GM12873 (cell line): ENCODE measurements around the gene CXCR6.

Experiments
- CTCF ChIP-seq: IDR thresholded peaks from 2 replicates; pipeline ENCODE4 v1.5.1; 2012; ENCODE audit warnings: low read depth, mild to moderate bottlenecking, moderate library complexity, low read length, control low read depth; ENCODE audit not compliant: insufficient read depth; ENCODE audit errors: missing control alignments

Gene CXCR6

GRCh38 chr3:45990181-45990580 is 46.9 kb downstream of the CXCR6 start:
- no peak for TF ChIP-seq CTCF

DNA sequence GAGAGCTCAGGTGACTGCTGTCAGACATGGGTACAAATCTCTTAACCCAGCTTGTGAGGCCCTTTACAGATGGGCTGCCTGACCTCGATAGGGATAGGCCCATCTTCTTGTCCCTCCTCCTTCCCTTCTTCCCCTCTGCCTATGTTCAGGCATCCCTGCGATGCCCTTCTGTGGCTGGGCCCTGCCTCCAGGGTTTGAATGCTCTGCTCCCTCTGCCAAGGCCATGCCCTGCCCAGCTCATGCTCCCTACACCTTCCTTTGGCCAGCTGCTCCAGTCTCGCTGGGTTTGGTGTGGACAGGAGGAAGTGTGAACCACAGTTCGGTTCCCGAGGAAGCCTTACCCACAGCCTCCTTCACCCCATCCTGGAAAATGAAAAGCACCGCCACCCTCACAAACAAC is 48.1 kb downstream of the CXCR6 start:
- no peak for TF ChIP-seq CTCF

GRCh38 chr3:45992133-45992729 is 49.0 kb downstream of the CXCR6 start:
- TF ChIP-seq CTCF: no peak

DNA sequence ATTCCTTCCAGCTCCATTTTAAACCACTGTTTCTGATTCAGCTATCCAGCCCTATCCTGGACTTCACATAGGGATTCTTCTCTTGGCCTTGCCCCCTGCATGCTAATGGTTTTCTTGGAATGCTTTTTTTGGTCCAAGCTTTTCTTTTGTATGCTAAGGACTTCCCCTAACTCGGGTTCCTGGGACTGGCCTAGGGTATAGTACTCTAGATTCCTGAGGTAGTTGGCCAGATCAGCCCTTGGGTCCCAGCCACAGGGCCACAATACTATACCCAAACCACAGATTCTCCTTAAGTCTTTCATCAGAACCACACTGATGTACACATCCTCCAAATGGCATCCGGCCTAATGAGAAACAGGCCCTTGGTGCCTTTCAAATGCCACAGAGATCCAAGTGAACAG is 49.6 kb downstream of the CXCR6 start:
- TF ChIP-seq CTCF: no peak

GRCh38 chr3:45993421-45994027 is 50.3 kb downstream of the CXCR6 start:
- TF ChIP-seq CTCF: no peak

DNA sequence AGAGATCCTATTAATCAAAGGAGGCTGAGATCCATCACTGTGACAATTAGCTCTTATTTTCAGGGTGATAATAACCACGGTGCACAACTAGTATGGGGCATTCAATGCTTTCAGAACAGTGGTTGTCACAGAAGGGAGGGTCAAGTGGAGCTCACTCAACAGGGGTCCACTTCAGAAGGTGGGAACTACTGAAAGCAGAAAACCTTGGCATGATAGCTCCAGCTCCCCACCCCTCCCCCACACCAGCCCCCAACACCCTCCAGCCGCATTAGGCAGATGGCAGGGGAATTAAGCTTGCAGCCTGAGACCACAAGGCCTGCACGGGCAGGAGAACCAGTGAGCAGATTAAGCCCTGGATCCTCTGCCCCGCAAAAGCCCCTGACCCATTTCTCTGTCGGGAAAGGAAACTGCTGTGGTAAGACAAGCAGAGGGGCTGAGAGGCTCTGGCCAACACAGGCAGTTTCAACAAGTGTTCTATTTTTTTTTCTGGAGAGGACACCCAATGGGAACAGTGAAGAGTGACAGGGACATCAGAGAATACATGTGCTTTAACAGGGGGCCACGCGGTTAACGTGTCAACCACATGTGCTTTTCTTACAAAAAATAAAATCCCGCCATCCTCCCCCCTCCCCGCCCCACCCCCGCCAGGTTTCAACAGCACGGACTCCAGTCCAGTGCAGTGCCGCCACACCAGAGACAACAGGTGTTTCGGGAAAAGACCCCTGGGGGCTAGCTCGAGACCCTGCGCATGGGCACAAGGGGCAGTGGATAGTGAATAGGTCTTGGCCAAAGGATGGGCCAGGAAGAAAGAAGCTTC is 51.4 kb downstream of the CXCR6 start:
- no peak for TF ChIP-seq CTCF
